H9 (cell line): ENCODE data around the gene MYO1C. TPM values are rescaled to one million over a fixed set of nuclear protein-coding genes. Genes with fewer than 3 reads are reported as not detected.

Source experiments
- DNase-seq: peaks from one replicate; pipeline ENCODE4 v3.0.0-alpha.2; 2017
- H2AFZ ChIP-seq: one replicate; pipeline ENCODE4 v1.6.1; 2013; ENCODE audit warnings: mild to moderate bottlenecking, low read length, control low read depth, moderate library complexity
- H2AK5ac ChIP-seq: 2 replicates; pipeline ENCODE4 v1.6.1; 2013; ENCODE audit warnings: low read length, control low read depth, mixed read lengths; ENCODE audit not compliant: insufficient read length
- H2BK120ac ChIP-seq: one replicate; pipeline ENCODE4 v1.6.1; 2013; ENCODE audit warnings: low read depth, mild to moderate bottlenecking, low read length, control low read depth, inconsistent platforms; ENCODE audit not compliant: poor library complexity, severe bottlenecking
- H2BK12ac ChIP-seq: 2 replicates; pipeline ENCODE4 v1.6.1; 2013; ENCODE audit warnings: low read length, control low read depth, mixed read lengths, low read depth; ENCODE audit not compliant: insufficient read length
- H2BK15ac ChIP-seq: 2 replicates; pipeline ENCODE4 v1.6.1; 2013; ENCODE audit warnings: low read depth, low read length, control low read depth
- H2BK20ac ChIP-seq: one replicate; pipeline ENCODE4 v1.6.1; 2013; ENCODE audit warnings: low read depth, mild to moderate bottlenecking, low read length, control low read depth, inconsistent platforms; ENCODE audit not compliant: poor library complexity, severe bottlenecking
- H2BK5ac ChIP-seq: 2 replicates; pipeline ENCODE4 v1.6.1; 2013; ENCODE audit warnings: low read length, control low read depth, mixed read lengths; ENCODE audit not compliant: insufficient read length
- H3K14ac ChIP-seq: 2 replicates; pipeline ENCODE4 v1.6.1; 2013; ENCODE audit warnings: low read length, control low read depth; ENCODE audit not compliant: insufficient read depth
- H3K18ac ChIP-seq: 2 replicates; pipeline ENCODE4 v1.6.1; 2013; ENCODE audit warnings: low read depth, mild to moderate bottlenecking, mixed read lengths, low read length, control low read depth; ENCODE audit not compliant: insufficient read length
- H3K23ac ChIP-seq: 2 replicates; pipeline ENCODE4 v1.6.1; 2013; ENCODE audit warnings: low read length, control low read depth, mixed read lengths, low read depth; ENCODE audit not compliant: insufficient read length
- H3K23me2 ChIP-seq: 2 replicates; pipeline ENCODE4 v1.6.1; 2013; ENCODE audit warnings: low read depth, mild to moderate bottlenecking, mixed read lengths, low read length, control low read depth; ENCODE audit not compliant: insufficient read length, poor library complexity, severe bottlenecking
- H3K27ac ChIP-seq: 2 replicates; pipeline ENCODE4 v1.5.1; 2013; ENCODE audit warnings: low read length, control low read depth, mixed read lengths, low read depth; ENCODE audit not compliant: insufficient read length
- H3K27me3 ChIP-seq: 2 replicates; pipeline ENCODE4 v1.6.1; 2013; ENCODE audit warnings: low read length, control low read depth, inconsistent platforms; ENCODE audit not compliant: insufficient read depth
- H3K4ac ChIP-seq: 2 replicates; pipeline ENCODE4 v1.6.1; 2013; ENCODE audit warnings: low read depth, mild to moderate bottlenecking, control low read depth, inconsistent platforms, low read length, moderate library complexity
- H3K4me1 ChIP-seq: 2 replicates; pipeline ENCODE4 v1.6.1; 2013; ENCODE audit warnings: low read length, control low read depth, inconsistent platforms; ENCODE audit not compliant: insufficient read depth
- H3K4me2 ChIP-seq: 2 replicates; pipeline ENCODE4 v1.6.1; 2013; ENCODE audit warnings: low read length, control low read depth, mixed read lengths; ENCODE audit not compliant: insufficient read length, insufficient read depth
- H3K56ac ChIP-seq: 2 replicates; pipeline ENCODE4 v1.6.1; 2013; ENCODE audit warnings: low read depth, mild to moderate bottlenecking, mixed read lengths, low read length, control low read depth; ENCODE audit not compliant: insufficient read length
- H3K79me1 ChIP-seq: 2 replicates; pipeline ENCODE4 v1.6.1; 2013; ENCODE audit warnings: low read depth, mild to moderate bottlenecking, moderate library complexity, low read length, control low read depth, inconsistent platforms; ENCODE audit not compliant: insufficient read depth, poor library complexity, severe bottlenecking
- H3K79me2 ChIP-seq: 2 replicates; pipeline ENCODE4 v1.6.1; 2013; ENCODE audit warnings: low read length, control low read depth, inconsistent platforms; ENCODE audit not compliant: insufficient read depth
- H3K9ac ChIP-seq: 2 replicates; pipeline ENCODE4 v1.6.1; 2013; ENCODE audit warnings: low read length, control low read depth, mixed read lengths; ENCODE audit not compliant: insufficient read length; ENCODE audit errors: extremely low read depth
- H3K9me3 ChIP-seq: one replicate; pipeline ENCODE4 v1.6.1; 2013; ENCODE audit warnings: low read depth, low read length, inconsistent platforms; ENCODE audit not compliant: control insufficient read depth
- H3T11ph ChIP-seq: one replicate; pipeline ENCODE4 v1.6.1; 2013; ENCODE audit warnings: mild to moderate bottlenecking, low read length, control low read depth, inconsistent platforms
- H4K20me1 ChIP-seq: one replicate; pipeline ENCODE4 v1.6.1; 2013; ENCODE audit not compliant: control insufficient read depth, insufficient read length, insufficient read depth
- H4K5ac ChIP-seq: 2 replicates; pipeline ENCODE4 v1.6.1; 2013; ENCODE audit warnings: low read depth, mild to moderate bottlenecking, mixed read lengths, low read length, control low read depth; ENCODE audit not compliant: insufficient read length
- H4K8ac ChIP-seq: replicated peaks from 2 replicates; pipeline ENCODE4 v1.6.1; 2013; ENCODE audit warnings: low read length, control low read depth, mixed read lengths, low read depth; ENCODE audit not compliant: insufficient read length
- H4K91ac ChIP-seq: 2 replicates; pipeline ENCODE4 v1.6.1; 2013; ENCODE audit warnings: low read depth, mild to moderate bottlenecking, moderate library complexity, mixed read lengths, low read length, control low read depth; ENCODE audit not compliant: insufficient read length
- H3K27ac Mint-ChIP-seq, 3 experiments: 2 replicates in 2 of 3; 3 replicates in 1 of 3; pipeline ENCODE4 v1.8.0; 2020 to 2021; ENCODE audit warnings: mixed read lengths in 3 of 3, mild to moderate bottlenecking in 1 of 3, moderate library complexity in 1 of 3
- H3K27me3 Mint-ChIP-seq: 2 replicates; pipeline ENCODE4 v1.8.0; 2021; ENCODE audit warnings: low read depth, mild to moderate bottlenecking, moderate library complexity, mixed read lengths
- H3K36me3 Mint-ChIP-seq, 3 experiments: 2 replicates in 2 of 3; 3 replicates in 1 of 3; pipeline ENCODE4 v1.8.0; 2020 to 2021; ENCODE audit warnings: low read depth in 3 of 3, mixed read lengths in 3 of 3; ENCODE audit not compliant: insufficient read depth in 1 of 3
- H3K4me1 Mint-ChIP-seq, 2 experiments: 2 replicates each; pipeline ENCODE4 v1.8.0; 2020; ENCODE audit warnings: mixed read lengths in 2 of 2
- H3K4me3 Mint-ChIP-seq, 2 experiments: 2 replicates in 1 of 2; 3 replicates in 1 of 2; pipeline ENCODE4 v1.8.0; 2020 to 2021; ENCODE audit warnings: mild to moderate bottlenecking in 2 of 2, mixed read lengths in 2 of 2, moderate library complexity in 1 of 2
- H3K9me3 Mint-ChIP-seq, 2 experiments: 2 replicates in 1 of 2; 3 replicates in 1 of 2; pipeline ENCODE4 v1.8.0; 2020; ENCODE audit warnings: mild to moderate bottlenecking in 2 of 2, mixed read lengths in 2 of 2, moderate library complexity in 1 of 2
- CTCF ChIP-seq: fragments of 200-600 bp; sonication (generic); conservative IDR thresholded peaks from 3 replicates; pipeline ENCODE4 v1.8.0; 2021; ENCODE audit warnings: antibody characterized with exemption, mild to moderate bottlenecking
- WGBS: extraction: QIAGEN DNeasy Blood & Tissue Kit; methylation state at CpG from one replicate; pipeline ENCODE4 v1.1.7; 2013; ENCODE audit warnings: missing lambda C conversion rate, low lambda C conversion rate, mixed read lengths; ENCODE audit not compliant: insufficient read length; ENCODE audit errors: extremely low coverage; 5-methylcytosine and 5-hydroxymethylcytosine counted together
- total RNA-seq: library from RNA; stranded (reverse); gene quantifications from 2 replicates; pipeline ENCODE4 v1.2.1, GENCODE V29; 2021

MYO1C gene
- total RNA-seq, 1 experiment from 2014 or later = 86.5 TPM

GRCh38 chr17:1416414-1416813, 76.1 kb downstream of the MYO1C start:
- H3K56ac ChIP-seq = no peak overlapping the region
- no peaks in the 10 kb centered on the region for H3K9me3 ChIP-seq
- H4K5ac ChIP-seq = no peak overlapping the region
- no peak overlapping the region for H3T11ph ChIP-seq
- no peaks in the 10 kb centered on the region for H4K20me1 ChIP-seq
- H4K8ac ChIP-seq = no peak overlapping the region
- no peak overlapping the region for H2BK120ac ChIP-seq
- H3K79me1 ChIP-seq = no peaks in the 10 kb centered on the region
- no peak overlapping the region for H2BK12ac ChIP-seq
- no peak overlapping the region for H4K91ac ChIP-seq
- no peak overlapping the region for H3K27ac Mint-ChIP-seq
- no peak for DNase-seq
- no peak overlapping the region for H2BK20ac ChIP-seq
- no peak overlapping the region for H3K4me3 Mint-ChIP-seq
- no peak overlapping the region for H2BK5ac ChIP-seq
- H3K4me1 Mint-ChIP-seq = peaks cover 0 to 5% of the 10 kb centered on the region in 2 experiments; a peak in 1 of 4 replicates
- H3K79me2 ChIP-seq = no peaks in the 10 kb centered on the region
- H3K36me3 Mint-ChIP-seq = peaks cover 5 to 15% (median 6%) of the 10 kb centered on the region in 3 experiments
- H3K9me3 Mint-ChIP-seq = no peaks in the 10 kb centered on the region
- H3K9ac ChIP-seq = no peak overlapping the region
- no peak overlapping the region for H3K18ac ChIP-seq
- H3K23ac ChIP-seq = no peak overlapping the region
- H3K27me3 Mint-ChIP-seq = no peaks in the 10 kb centered on the region
- no peak overlapping the region for H3K4me2 ChIP-seq
- no CpG with 5 or more reads among the region's 5 CpGs for WGBS
- H2AK5ac ChIP-seq = no peak overlapping the region
- H3K4ac ChIP-seq = no peak overlapping the region
- no peaks in the 10 kb centered on the region for H3K23me2 ChIP-seq
- H3K27me3 ChIP-seq = no peaks in the 10 kb centered on the region
- H3K14ac ChIP-seq = no peak overlapping the region
- H3K27ac ChIP-seq = no peak overlapping the region
- no peak overlapping the region for H2BK15ac ChIP-seq
- no peak for TF ChIP-seq CTCF
- no peak overlapping the region for H2AFZ ChIP-seq
- H3K4me1 ChIP-seq = no peaks in the 10 kb centered on the region
